Chondrocyte (in vitro differentiated cells): ENCODE measurements around the gene GPR4. TPM values are rescaled to one million over a fixed set of nuclear protein-coding genes. Genes with fewer than 3 reads are reported as not detected.

Experiments
- DNase-seq: peaks from one replicate; pipeline ENCODE4 v3.0.0; 2021; ENCODE audit warnings: mixed read lengths, low spot score
- H3K27ac Mint-ChIP-seq: one replicate; pipeline ENCODE4 v1.8.0; 2021; ENCODE audit warnings: mild to moderate bottlenecking, moderate library complexity, mixed read lengths; ENCODE audit not compliant: unreplicated experiment
- H3K27me3 Mint-ChIP-seq: 2 replicates; pipeline ENCODE4 v1.8.0; 2021; ENCODE audit warnings: low read depth, mixed read lengths
- H3K36me3 Mint-ChIP-seq: 2 replicates; pipeline ENCODE4 v1.8.0; 2021; ENCODE audit warnings: low read depth, mixed read lengths
- H3K4me1 Mint-ChIP-seq: 2 replicates; pipeline ENCODE4 v1.8.0; 2021; ENCODE audit warnings: low read depth, mild to moderate bottlenecking, mixed read lengths
- H3K4me3 Mint-ChIP-seq: one replicate; pipeline ENCODE4 v1.8.0; 2021; ENCODE audit warnings: mild to moderate bottlenecking, moderate library complexity, mixed read lengths; ENCODE audit not compliant: unreplicated experiment
- H3K9me3 Mint-ChIP-seq: 2 replicates; pipeline ENCODE4 v1.8.0; 2021; ENCODE audit warnings: low read depth, mixed read lengths
- total RNA-seq: library from RNA; stranded (reverse); gene quantifications from 3 replicates; pipeline ENCODE4 v1.2.1, GENCODE V29; 2021
- TF ChIP-seq, protein P1 (sequence below): fragments of 200-600 bp; sonication (generic); IDR thresholded peaks from 2 replicates; pipeline ENCODE4 v1.5.0; 2021; ENCODE audit warnings: antibody characterized with exemption, mild to moderate bottlenecking, moderate library complexity

Gene GPR4
- total RNA-seq, 1 donor from 2014 or later = not detected

DNA sequence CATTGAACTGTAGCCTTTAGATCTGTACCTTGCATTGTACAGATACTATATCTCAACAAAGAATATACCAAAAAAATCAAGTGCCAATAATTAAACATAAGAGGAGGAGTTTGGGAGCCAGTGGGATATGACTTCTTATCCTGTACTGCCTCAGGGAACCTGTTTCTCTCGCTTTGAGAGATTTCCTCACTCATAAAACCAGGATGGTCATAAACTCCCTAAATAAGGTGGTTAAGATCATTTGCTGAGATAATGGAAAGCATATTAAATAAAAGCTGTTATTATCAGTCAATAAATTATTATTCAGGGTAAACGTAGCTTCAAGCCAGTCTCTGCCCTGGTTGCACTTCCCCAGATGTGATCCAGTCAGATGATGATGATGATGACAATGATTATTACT, 34.4 kb downstream of the GPR4 start:
- TF ChIP-seq, protein P1, sequence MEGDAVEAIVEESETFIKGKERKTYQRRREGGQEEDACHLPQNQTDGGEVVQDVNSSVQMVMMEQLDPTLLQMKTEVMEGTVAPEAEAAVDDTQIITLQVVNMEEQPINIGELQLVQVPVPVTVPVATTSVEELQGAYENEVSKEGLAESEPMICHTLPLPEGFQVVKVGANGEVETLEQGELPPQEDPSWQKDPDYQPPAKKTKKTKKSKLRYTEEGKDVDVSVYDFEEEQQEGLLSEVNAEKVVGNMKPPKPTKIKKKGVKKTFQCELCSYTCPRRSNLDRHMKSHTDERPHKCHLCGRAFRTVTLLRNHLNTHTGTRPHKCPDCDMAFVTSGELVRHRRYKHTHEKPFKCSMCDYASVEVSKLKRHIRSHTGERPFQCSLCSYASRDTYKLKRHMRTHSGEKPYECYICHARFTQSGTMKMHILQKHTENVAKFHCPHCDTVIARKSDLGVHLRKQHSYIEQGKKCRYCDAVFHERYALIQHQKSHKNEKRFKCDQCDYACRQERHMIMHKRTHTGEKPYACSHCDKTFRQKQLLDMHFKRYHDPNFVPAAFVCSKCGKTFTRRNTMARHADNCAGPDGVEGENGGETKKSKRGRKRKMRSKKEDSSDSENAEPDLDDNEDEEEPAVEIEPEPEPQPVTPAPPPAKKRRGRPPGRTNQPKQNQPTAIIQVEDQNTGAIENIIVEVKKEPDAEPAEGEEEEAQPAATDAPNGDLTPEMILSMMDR = no peak
- Mint-ChIP-seq H3K27me3 (no peaks in the 10 kb centered on the region), H3K36me3 (no peaks in the 10 kb centered on the region), H3K9me3 (no peaks in the 10 kb centered on the region), H3K27ac (no peak overlapping the region), H3K4me1 (peaks cover 11% of the 10 kb centered on the region), H3K4me3 (no peak overlapping the region)
- no peak for DNase-seq

DNA sequence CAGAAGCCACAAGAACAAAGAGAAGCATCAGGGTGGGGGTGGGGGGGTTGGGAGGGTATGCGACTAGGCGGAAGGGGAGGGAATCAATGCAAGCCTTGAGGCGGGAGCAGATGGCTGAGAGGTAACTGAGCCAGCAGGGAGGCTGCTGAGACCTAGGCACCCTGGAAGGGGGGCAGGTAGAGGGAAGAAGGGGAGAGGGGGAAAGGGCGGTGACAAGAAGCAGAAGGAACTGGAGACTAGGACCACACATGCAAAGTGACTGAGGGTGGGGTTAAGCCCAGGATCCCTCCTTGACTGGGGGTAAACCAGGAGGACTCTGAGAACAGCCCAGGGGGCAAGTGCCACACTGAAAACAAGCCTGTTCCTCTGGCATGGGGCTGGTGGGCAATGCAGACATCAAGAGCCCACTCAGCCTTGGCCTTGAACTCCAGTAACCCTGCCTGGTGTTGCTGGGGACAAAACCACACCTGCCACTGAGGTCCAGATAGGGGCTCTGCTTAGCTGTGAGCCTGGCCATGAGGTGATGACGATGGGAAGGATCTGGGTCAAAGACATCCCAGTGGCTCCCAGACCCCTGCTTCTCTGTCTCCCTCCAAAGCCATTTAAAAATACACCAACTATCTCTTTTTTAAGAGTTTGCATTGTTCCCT, 37.8 kb downstream of the GPR4 start:
- Mint-ChIP-seq H3K4me1 (peaks cover 12% of the 10 kb centered on the region), H3K4me3 (no peak overlapping the region), H3K36me3 (no peaks in the 10 kb centered on the region), H3K27me3 (no peaks in the 10 kb centered on the region), H3K9me3 (no peaks in the 10 kb centered on the region), H3K27ac (no peak overlapping the region)
- DNase-seq = no peak
- TF ChIP-seq, protein P1 = no peak

GRCh38 chr19:45560686-45561085, 41.3 kb downstream of the GPR4 start:
- peaks cover 5% of the 10 kb centered on the region for H3K4me1 Mint-ChIP-seq
- TF ChIP-seq, protein P1 = no peak
- no peak overlapping the region for H3K27ac Mint-ChIP-seq
- H3K9me3 Mint-ChIP-seq = no peaks in the 10 kb centered on the region
- H3K36me3 Mint-ChIP-seq = peaks cover 2% of the 10 kb centered on the region
- DNase-seq = no peak
- H3K27me3 Mint-ChIP-seq = no peaks in the 10 kb centered on the region
- H3K4me3 Mint-ChIP-seq = no peak overlapping the region

- Mint-ChIP-seq H3K4me3 (no peak overlapping the region), H3K4me1 (peaks cover 5% of the 10 kb centered on the region), H3K36me3 (peaks cover 2% of the 10 kb centered on the region), H3K9me3 (no peaks in the 10 kb centered on the region), H3K27ac (no peak overlapping the region), H3K27me3 (no peaks in the 10 kb centered on the region)
- TF ChIP-seq, protein P1 = no peak
- DNase-seq = no peak
These were observed 42.0 kb downstream of the GPR4 start for GRCh38 chr19:45560038-45560437.

- TF ChIP-seq, protein P1 = peak; percentile 80
- H3K4me3 Mint-ChIP-seq = no peak overlapping the region
- no peaks in the 10 kb centered on the region for H3K9me3 Mint-ChIP-seq
- no peaks in the 10 kb centered on the region for H3K27me3 Mint-ChIP-seq
- peaks cover 5% of the 10 kb centered on the region for H3K4me1 Mint-ChIP-seq
- H3K36me3 Mint-ChIP-seq = peaks cover 2% of the 10 kb centered on the region
- no peak for DNase-seq
- H3K27ac Mint-ChIP-seq = no peak overlapping the region
These were observed 43.6 kb downstream of the GPR4 start for GRCh38 chr19:45558399-45558878.
